ENCODE data around the gene KIAA2012.

DNA sequence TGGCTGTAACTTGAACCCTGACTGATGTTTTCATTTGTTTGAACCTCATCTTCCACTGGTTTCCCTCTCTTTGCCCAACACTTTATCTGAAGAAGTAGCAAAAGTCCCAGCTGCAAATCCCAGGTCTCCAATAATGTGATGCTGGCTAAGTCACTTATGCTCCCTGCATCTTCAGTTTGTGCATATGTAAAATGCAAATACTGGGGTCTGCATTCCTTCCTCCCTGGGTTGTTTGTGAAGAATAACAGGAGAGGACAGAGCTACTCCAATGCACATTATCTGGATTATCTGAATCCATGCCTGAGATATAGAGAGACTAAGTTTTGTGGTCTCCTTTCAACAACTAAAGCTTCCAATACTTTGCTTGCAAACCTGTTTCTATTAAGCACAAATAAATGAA, 22.2 kb downstream of the KIAA2012 start:
- TF ChIP-seq POLR2A (IDR thresholded peaks at IDR 0.05; ENCODE audit: low read depth, low read length) (no peak), TAF1 (IDR thresholded peaks at IDR 0.05; ENCODE audit: borderline replicate concordance, low read depth, low read length) (no peak), POLR2AphosphoS5 (IDR thresholded peaks at IDR 0.05; ENCODE audit: low read depth, low read length) (no peak)

All from GM12892 (cell line).